GM12875 (cell line): ENCODE data around the gene SMYD4.

Experiments
- H3K4me3 ChIP-seq: one replicate; pipeline ENCODE4 v1.5.1; 2011; ENCODE audit warnings: low read depth, low read length, control low read depth
- CTCF ChIP-seq: IDR thresholded peaks from 2 replicates; pipeline ENCODE4 v1.5.1; 2011; ENCODE audit warnings: low read depth, mild to moderate bottlenecking, control low read depth, inconsistent platforms, low read length, moderate library complexity, borderline replicate concordance; ENCODE audit not compliant: insufficient read depth

SMYD4 gene

DNA sequence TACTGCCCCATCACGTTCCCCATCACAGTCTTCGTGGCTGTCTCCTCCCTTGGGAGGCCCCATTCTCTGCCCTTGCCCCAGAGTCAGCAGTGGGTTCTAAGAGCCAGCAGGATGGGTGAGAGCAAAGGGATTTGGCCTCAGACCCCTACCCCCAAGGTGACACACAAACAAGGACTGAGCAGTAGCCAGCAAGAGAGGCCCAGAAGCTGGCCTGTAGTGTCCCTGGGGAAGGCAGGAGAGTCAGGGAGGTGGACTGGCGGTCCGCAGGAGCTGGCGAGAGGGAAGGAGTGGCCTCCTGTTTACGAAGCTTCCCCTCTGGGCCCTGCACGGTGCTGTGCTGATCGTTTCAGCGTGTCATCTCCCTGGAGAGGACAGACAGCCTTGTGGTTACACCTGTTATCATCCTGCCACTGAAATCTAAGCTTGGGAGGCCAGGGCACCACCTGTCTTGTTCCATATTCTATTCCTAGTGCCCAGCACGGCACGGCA lies 96.8 kb downstream of the SMYD4 start:
- TF ChIP-seq CTCF: no peak
- no peak overlapping the region for H3K4me3 ChIP-seq

- no peak for TF ChIP-seq CTCF
- no peak overlapping the region for H3K4me3 ChIP-seq
Observed at GRCh38 chr17:1732241-1732832, 97.4 kb downstream of the SMYD4 start.

GRCh38 chr17:1731194-1731506 lies 98.6 kb downstream of the SMYD4 start:
- no peak overlapping the region for H3K4me3 ChIP-seq
- TF ChIP-seq CTCF: no peak

DNA sequence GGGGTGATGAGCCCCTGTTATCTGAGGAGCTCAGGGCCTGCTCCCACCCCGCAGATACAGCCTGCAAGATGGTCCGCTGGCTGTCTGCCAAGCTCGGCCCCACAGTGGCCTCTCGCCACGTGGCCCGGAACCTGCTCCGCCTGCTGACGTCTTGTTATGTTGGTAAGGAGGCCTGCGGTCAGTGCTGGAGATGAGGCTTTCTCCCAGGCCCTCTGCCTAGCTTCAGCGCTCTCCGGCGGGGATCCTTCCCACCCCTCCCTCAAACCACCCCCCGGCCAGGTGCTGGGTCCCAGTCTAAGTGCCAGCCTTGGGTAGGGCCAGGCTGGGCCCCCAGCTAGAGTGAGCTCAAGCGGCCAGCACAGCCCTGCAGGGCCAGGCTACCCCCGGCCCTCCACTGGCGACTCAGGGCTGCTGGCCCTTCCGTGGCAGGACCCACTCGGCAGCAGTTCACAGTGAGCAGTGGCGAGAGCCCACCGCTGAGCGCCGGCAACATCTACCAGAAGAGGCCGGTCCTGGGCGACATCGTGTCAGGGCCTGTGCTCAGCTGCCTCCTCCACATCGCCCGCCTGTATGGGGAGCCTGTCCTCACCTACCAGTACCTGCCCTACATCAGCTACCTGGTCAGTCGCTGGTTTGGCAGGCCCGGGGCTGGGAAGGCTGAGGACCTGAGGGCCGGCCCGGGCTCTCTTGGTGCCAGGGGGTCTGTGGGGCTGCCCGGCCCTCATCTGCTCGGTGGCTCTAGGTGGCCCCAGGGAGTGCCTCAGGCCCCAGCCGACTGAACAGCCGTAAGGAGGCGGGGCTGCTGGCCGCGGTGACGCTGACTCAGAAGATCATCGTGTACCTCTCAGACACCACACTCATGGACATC lies 99.1 kb downstream of the SMYD4 start:
- H3K4me3 ChIP-seq: no peak overlapping the region
- TF ChIP-seq CTCF: no peak

- H3K4me3 ChIP-seq: no peak overlapping the region
- no peak for TF ChIP-seq CTCF
Observed at GRCh38 chr17:1729966-1730325, 99.8 kb downstream of the SMYD4 start.
